H1 (cell line): Measurements from ENCODE around the gene PEX19. TPM values are rescaled to one million over a fixed set of nuclear protein-coding genes. Genes with fewer than 3 reads are reported as not detected.

Experiments
- CTCF ChIA-PET: fragments of 300-600 bp; sonication (Branson Sonifier 250); formaldehyde crosslinking; loops from one replicate; lab custom pipeline; 2021; ENCODE audit not compliant: partially characterized antibody; lab: Charles Lee
- POLR2A ChIA-PET: fragments of 300-600 bp; sonication (Branson Sonifier 250); formaldehyde crosslinking; loops from one replicate; lab custom pipeline; 2021; ENCODE audit warnings: inconsistent platforms; ENCODE audit not compliant: partially characterized antibody; lab: Charles Lee
- DNase-seq, 2 experiments: peaks; one replicate each; pipeline versions ENCODE4 v3.0.0 to v3.0.0-alpha.2; 2010 to 2022; ENCODE audit warnings: low spot score in 2 of 2, low read depth in 1 of 2, mixed read lengths in 1 of 2
- FAIRE-seq: peaks from 2 replicates; lab custom pipeline; 2011; peaks lifted over from hg19 to GRCh38; lab: Jason Lieb, UNC
- H2AFZ ChIP-seq: 2 replicates; pipeline ENCODE4 v1.8.1; 2012; ENCODE audit warnings: low read length, inconsistent platforms
- H2AK5ac ChIP-seq: 2 replicates; pipeline ENCODE4 v1.6.1; 2013; ENCODE audit warnings: low read depth, low read length
- H2BK120ac ChIP-seq: replicated peaks from 2 replicates; pipeline ENCODE3; 2013; ENCODE audit warnings: low read depth, low read length, inconsistent platforms
- H2BK12ac ChIP-seq: 2 replicates; pipeline ENCODE4 v1.6.1; 2013; ENCODE audit warnings: low read depth, low read length
- H2BK15ac ChIP-seq: 2 replicates; pipeline ENCODE4 v1.6.1; 2013; ENCODE audit warnings: low read length
- H2BK20ac ChIP-seq: 2 replicates; pipeline ENCODE4 v1.6.1; 2013; ENCODE audit warnings: low read length
- H2BK5ac ChIP-seq: 2 replicates; pipeline ENCODE4 v1.6.1; 2013; ENCODE audit warnings: low read depth, low read length
- H3K14ac ChIP-seq: 2 replicates; pipeline ENCODE4 v1.6.1; 2013; ENCODE audit warnings: inconsistent platforms; ENCODE audit not compliant: insufficient read length
- H3K18ac ChIP-seq: 2 replicates; pipeline ENCODE4 v1.6.1; 2013; ENCODE audit warnings: low read length; ENCODE audit errors: extremely low read depth
- H3K23ac ChIP-seq: 2 replicates; pipeline ENCODE4 v1.6.1; 2013; ENCODE audit warnings: inconsistent platforms; ENCODE audit not compliant: insufficient read length
- H3K23me2 ChIP-seq: 2 replicates; pipeline ENCODE4 v1.6.1; 2013; ENCODE audit warnings: low read depth, low read length
- H3K27ac ChIP-seq: 2 replicates; pipeline ENCODE4 v1.6.1; 2011; ENCODE audit warnings: low read depth, low read length, inconsistent platforms
- H3K27me3 ChIP-seq, 4 experiments: replicated peaks in 1 of 4; 1 replicate in 1 of 4; 2 replicates in 3 of 4; pipeline versions ENCODE4 v1.6.1 to v1.8.1; 2011 to 2013; ENCODE audit warnings: low read length in 3 of 4, mild to moderate bottlenecking in 3 of 4, inconsistent platforms in 2 of 4, mixed read lengths in 2 of 4, moderate library complexity in 1 of 4; ENCODE audit not compliant: control insufficient read depth in 3 of 4, insufficient read depth in 3 of 4; ENCODE audit errors: extremely low read depth in 1 of 4
- H3K36me3 ChIP-seq, 4 experiments: 2 replicates each; pipeline versions ENCODE4 v1.6.1 to v1.8.1; 2011 to 2013; ENCODE audit warnings: mild to moderate bottlenecking in 4 of 4, low read length in 3 of 4, moderate library complexity in 2 of 4, control low read depth in 1 of 4, inconsistent platforms in 1 of 4; ENCODE audit not compliant: insufficient read depth in 4 of 4, control insufficient read depth in 2 of 4
- H3K4ac ChIP-seq: replicated peaks from 2 replicates; pipeline ENCODE3; 2013; ENCODE audit warnings: low read length, low read depth, mixed read lengths, inconsistent platforms; ENCODE audit not compliant: insufficient read length
- H3K4me1 ChIP-seq, 4 experiments: replicated peaks in 1 of 4; 1 replicate in 1 of 4; 2 replicates in 3 of 4; pipeline versions ENCODE4 v1.6.1 to v1.8.1; 2011 to 2013; ENCODE audit warnings: low read length in 3 of 4, inconsistent platforms in 2 of 4, mixed read lengths in 1 of 4; ENCODE audit not compliant: insufficient read depth in 4 of 4, control insufficient read depth in 3 of 4
- H3K4me2 ChIP-seq, 2 experiments: 2 replicates each; pipeline versions ENCODE4 v1.6.1 to v1.8.1; 2011 to 2013; ENCODE audit warnings: low read depth in 2 of 2, low read length in 2 of 2, control low read depth in 1 of 2, inconsistent platforms in 1 of 2, mild to moderate bottlenecking in 1 of 2; ENCODE audit not compliant: insufficient read depth in 1 of 2
- H3K4me3 ChIP-seq, 4 experiments: fragments of 200-600, 300-600 bp in 1 of 4; sonication (generic), shearing (Covaris generic), sonication (Bioruptor Twin) in 1 of 4; 2 replicates each; pipeline versions ENCODE4 v1.5.1 to v1.8.1; 2011 to 2016; ENCODE audit warnings: low read length in 4 of 4, low read depth in 3 of 4, control low read depth in 2 of 4, inconsistent platforms in 2 of 4, mild to moderate bottlenecking in 2 of 4, mixed read lengths in 1 of 4, moderate library complexity in 1 of 4; ENCODE audit not compliant: insufficient read depth in 2 of 4; ENCODE audit errors: extremely low read depth in 1 of 4
- H3K56ac ChIP-seq: replicated peaks from 2 replicates; pipeline ENCODE3; 2013; ENCODE audit warnings: low read depth, mild to moderate bottlenecking, mixed read lengths, low read length, inconsistent platforms; ENCODE audit not compliant: insufficient read length
- H3K79me1 ChIP-seq: 2 replicates; pipeline ENCODE4 v1.6.1; 2013; ENCODE audit warnings: low read depth, low read length, control low read depth
- H3K79me2 ChIP-seq, 2 experiments: 2 replicates each; pipeline versions ENCODE4 v1.6.1 to v1.8.1; 2012 to 2013; ENCODE audit warnings: low read length in 2 of 2, mild to moderate bottlenecking in 2 of 2, inconsistent platforms in 1 of 2; ENCODE audit not compliant: insufficient read depth in 2 of 2, control insufficient read depth in 1 of 2
- H3K9ac ChIP-seq, 4 experiments: replicated peaks in 1 of 4; 1 replicate in 1 of 4; 2 replicates in 3 of 4; pipeline versions ENCODE4 v1.6.1 to v1.8.1; 2011 to 2013; ENCODE audit warnings: low read depth in 3 of 4, low read length in 3 of 4, control low read depth in 2 of 4, mild to moderate bottlenecking in 2 of 4, moderate library complexity in 2 of 4, inconsistent platforms in 1 of 4; ENCODE audit errors: extremely low read depth in 1 of 4
- H3K9me3 ChIP-seq, 2 experiments: 2 replicates each; pipeline versions ENCODE4 v1.6.1 to v1.8.1; 2012 to 2013; ENCODE audit warnings: mild to moderate bottlenecking in 2 of 2, moderate library complexity in 2 of 2, control low read depth in 1 of 2, inconsistent platforms in 1 of 2, low read depth in 1 of 2, low read length in 1 of 2, mixed read lengths in 1 of 2; ENCODE audit not compliant: insufficient read depth in 2 of 2
- H4K20me1 ChIP-seq, 2 experiments: replicated peaks in 1 of 2; 2 replicates each; pipeline versions ENCODE3 to v1.8.1; 2011 to 2013; ENCODE audit warnings: inconsistent platforms in 2 of 2, low read length in 2 of 2, mild to moderate bottlenecking in 1 of 2; ENCODE audit not compliant: insufficient read depth in 2 of 2, control insufficient read depth in 1 of 2
- H4K5ac ChIP-seq: 2 replicates; pipeline ENCODE4 v1.6.1; 2013; ENCODE audit warnings: low read length, low read depth, mixed read lengths, inconsistent platforms; ENCODE audit not compliant: insufficient read length
- H4K8ac ChIP-seq: 2 replicates; pipeline ENCODE4 v1.8.0; 2013; ENCODE audit warnings: mild to moderate bottlenecking, moderate library complexity, low read length, inconsistent platforms; ENCODE audit not compliant: insufficient read depth; ENCODE audit errors: extremely low read depth
- H4K91ac ChIP-seq: replicated peaks from 2 replicates; pipeline ENCODE3; 2013; ENCODE audit warnings: low read length, mixed read lengths, inconsistent platforms; ENCODE audit not compliant: insufficient read length
- WGBS, 2 experiments: shearing (Covaris generic) in 1 of 2; methylation state at CpG; one replicate each; pipeline versions ENCODE4 v1.1.6 to v1.1.7; 2013 to 2015; ENCODE audit warnings: low lambda C conversion rate in 2 of 2, mixed read lengths in 2 of 2, inconsistent platforms in 1 of 2, low coverage in 1 of 2, missing lambda C conversion rate in 1 of 2; ENCODE audit not compliant: insufficient replicate concordance in 2 of 2, insufficient coverage in 1 of 2, insufficient read length in 1 of 2; ENCODE audit errors: extremely low coverage in 1 of 2, missing lambda C conversion rate in 1 of 2; 5-methylcytosine and 5-hydroxymethylcytosine counted together
- polyA plus RNA-seq, 7 experiments: library from polyadenylated mRNA; depleted of rRNA in 3 of 7; stranded (reverse) in 5 of 7; unstranded in 2 of 7; fragments of >200 nt in 5 of 7; fragments of 200-250 nt in 2 of 7; gene quantifications; 1 replicate in 5 of 7; 2 replicates in 1 of 7; 4 replicates in 1 of 7; pipeline versions ENCODE4 v1.2.1 to v1.2.3, GENCODE V29; 2011 to 2013; ENCODE audit warnings: missing spikeins in 2 of 7, mixed read lengths in 2 of 7
- total RNA-seq: library from RNA; stranded (reverse); fragmentation: NEBNext Ultra II Directional; extraction: Animal tissue kit (Norgen Biotek cat#: 25700); gene quantifications from 2 replicates; pipeline ENCODE4 v1.2.1, GENCODE V29; 2021
- TF ChIP-seq, protein P1 (sequence below): IDR thresholded peaks from 2 replicates; pipeline ENCODE4 v1.6.1; 2011; ENCODE audit warnings: low read depth, mild to moderate bottlenecking, low read length; ENCODE audit not compliant: insufficient read depth

The PEX19 gene
- total and polyA plus RNA-seq, 2 of the 8 experiments (the other 6 are each of a cell fraction or from before 2014, with no cell fraction given): 50.4 to 80.2 TPM

DNA sequence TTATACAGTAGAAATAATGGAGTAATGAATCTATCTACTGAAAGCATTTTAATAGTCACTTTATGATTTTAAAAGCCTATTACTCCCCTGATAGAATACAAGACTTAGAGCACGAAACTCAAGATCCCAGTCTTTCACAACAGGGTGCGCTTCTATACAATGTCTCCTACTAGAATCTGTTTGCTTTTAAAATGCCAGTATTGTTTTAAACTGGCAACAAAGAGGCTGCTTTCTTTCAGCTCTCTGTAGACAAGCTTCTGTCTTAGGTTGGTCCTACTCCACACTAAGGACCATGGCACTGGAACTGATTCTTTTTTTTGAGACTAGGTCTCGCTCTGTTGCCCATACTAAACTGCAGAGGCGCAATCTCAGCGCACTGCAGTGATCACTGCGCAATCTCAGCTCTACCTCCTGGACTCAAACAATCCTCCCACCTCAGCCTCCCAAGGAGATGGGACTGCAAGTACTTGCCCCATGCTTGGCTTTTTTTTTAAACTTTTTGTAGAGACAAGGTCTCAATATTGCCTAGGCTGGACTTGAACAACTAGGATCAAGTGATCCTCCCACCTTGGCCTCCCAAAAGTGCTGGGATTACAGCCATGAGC is 27.4 kb downstream of the PEX19 start:
- no peaks in the 10 kb centered on the region for H3K27me3 ChIP-seq
- H3K4me3 ChIP-seq: no peak overlapping the region
- no peak overlapping the region; the same call in 1 of the 2 replicates for H2AK5ac ChIP-seq
- peaks cover 2 to 13% (median 4%) of the 10 kb centered on the region in 4 experiments; a peak in 6 of 7 replicates for H3K4me1 ChIP-seq
- H3K23ac ChIP-seq: no peak overlapping the region
- H3K9ac ChIP-seq: no peak overlapping the region; a peak in 1 of 7 replicates
- H4K5ac ChIP-seq: no peak overlapping the region
- H2BK20ac ChIP-seq: no peak overlapping the region
- H4K91ac ChIP-seq: no peak overlapping the region
- H3K23me2 ChIP-seq: 0 out of 2 replicates have a peak, but pooled peaks cover 2% of the 10 kb centered on the region
- H3K14ac ChIP-seq: no peak overlapping the region
- H3K79me1 ChIP-seq: no peaks in the 10 kb centered on the region; the same call in 1 of the 2 replicates
- H4K8ac ChIP-seq: no peak overlapping the region
- H3K56ac ChIP-seq: no peak overlapping the region
- ChIA-PET POLR2A (interaction anchor here (0.6 to 1.7 kb wide), 8 partner anchors 13 to 106 kb away, joined by 3 to 8 read pairs (median 4); partner anchors contain the start of gene PEX19), CTCF (interaction anchor here (0.7 to 2.1 kb wide), 8 partner anchors 33 to 185 kb away, joined by 3 to 11 read pairs (median 3); no protein-coding TSS in a partner anchor)
- 87% methylated on average over 6 of the region's 6 CpGs; no CpG with 5 or more reads in 1 of the 2 experiments for WGBS, 2 experiments
- no peak overlapping the region for H2BK5ac ChIP-seq
- no peak overlapping the region for H2BK15ac ChIP-seq
- H3K18ac ChIP-seq: no peak overlapping the region
- H3K4ac ChIP-seq: no peak overlapping the region
- H3K27ac ChIP-seq: no peak overlapping the region
- no peak overlapping the region for H2BK12ac ChIP-seq
- FAIRE-seq: no peak
- DNase-seq: no peak
- H4K20me1 ChIP-seq: no peaks in the 10 kb centered on the region
- H3K79me2 ChIP-seq: peaks cover 5 to 79% of the 10 kb centered on the region in 2 experiments; a peak in 3 of 4 replicates
- peaks cover 0 to 4% (median 0%) of the 10 kb centered on the region in 4 experiments; a peak in 2 of 8 replicates for H3K36me3 ChIP-seq
- H3K4me2 ChIP-seq: peak overlapping the region in 1 of 2 experiments; percentile 49; a peak in 2 of 4 replicates
- no peak overlapping the region for H2AFZ ChIP-seq
- no peaks in the 10 kb centered on the region for H3K9me3 ChIP-seq
- H2BK120ac ChIP-seq: no peak overlapping the region
- TF ChIP-seq, protein P1, sequence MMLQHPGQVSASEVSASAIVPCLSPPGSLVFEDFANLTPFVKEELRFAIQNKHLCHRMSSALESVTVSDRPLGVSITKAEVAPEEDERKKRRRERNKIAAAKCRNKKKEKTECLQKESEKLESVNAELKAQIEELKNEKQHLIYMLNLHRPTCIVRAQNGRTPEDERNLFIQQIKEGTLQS: no peak
